Transverse colon (tissue), 4 donors: ENCODE measurements around the gene SMG6.

Source experiments
- CTCF ChIP-seq, 5 experiments: fragments of 200-600 bp in 3 of 5; fragments of 450-650 bp in 2 of 5; sonication (generic) in 3 of 5; IDR thresholded peaks; 1 replicate in 2 of 5; 2 replicates in 3 of 5; pipeline ENCODE4 v1.5.1; 2016 to 2017; ENCODE audit warnings: antibody characterized with exemption in 5 of 5, inconsistent platforms in 3 of 5, mild to moderate bottlenecking in 2 of 5, moderate library complexity in 1 of 5
- POLR2A ChIP-seq: fragments of 450-650 bp; IDR thresholded peaks from one replicate; pipeline ENCODE4 v1.6.1; 2016; ENCODE audit warnings: antibody characterized with exemption, mild to moderate bottlenecking, moderate library complexity
- POLR2AphosphoS5 ChIP-seq, 3 donors: sonication (generic); formaldehyde crosslinking; IDR thresholded peaks; one replicate each; pipeline ENCODE4 v1.6.1; 2016; ENCODE audit warnings: antibody characterized with exemption in 3 of 3

GRCh38 chr17:2075336-2076086 lies 228.1 kb downstream of the SMG6 start:
- no peak for TF ChIP-seq CTCF (IDR thresholded peaks at IDR 0.05)
- TF ChIP-seq POLR2A, result no peak
- TF ChIP-seq POLR2AphosphoS5 (IDR thresholded peaks at IDR 0.05), result no peak
